Measurements from ENCODE around the gene ANKRD31.
"Not testable (repeated sequence)": the region's sequence is repeated elsewhere in the genome, so short reads cannot be mapped to it uniquely, and the experiment has no call there.

The ANKRD31 gene

GRCh38 chr5:75214928-75215327 lies 21.8 kb downstream of the ANKRD31 start:
- DNase-seq, result no peak

GRCh38 chr5:75214409-75214808 lies 22.3 kb downstream of the ANKRD31 start:
- no peak for DNase-seq

- no peak for DNase-seq
Observed at GRCh38 chr5:75203604-75204003, 33.1 kb downstream of the ANKRD31 start.

GRCh38 chr5:75202935-75203334 lies 33.7 kb downstream of the ANKRD31 start:
- no peak for DNase-seq

- no peak for DNase-seq
Observed at GRCh38 chr5:75200776-75201175, 35.9 kb downstream of the ANKRD31 start.

- DNase-seq, result no peak
Observed at GRCh38 chr5:75199946-75200345, 36.7 kb downstream of the ANKRD31 start.

GRCh38 chr5:75199071-75199470 lies 37.6 kb downstream of the ANKRD31 start:
- DNase-seq, result no peak

GRCh38 chr5:75197745-75198144 lies 38.9 kb downstream of the ANKRD31 start:
- DNase-seq, result no peak

- DNase-seq, result no peak
Observed at GRCh38 chr5:75192804-75193203, 43.9 kb downstream of the ANKRD31 start.

GRCh38 chr5:75192264-75192663 lies 44.4 kb downstream of the ANKRD31 start:
- no peak for DNase-seq

- no peak for DNase-seq
Observed at GRCh38 chr5:75190227-75190626, 46.5 kb downstream of the ANKRD31 start.

- no peak for DNase-seq
Observed at GRCh38 chr5:75189353-75189752, 47.3 kb downstream of the ANKRD31 start.

- no peak for DNase-seq
Observed at GRCh38 chr5:75185763-75186162, 50.9 kb downstream of the ANKRD31 start.

GRCh38 chr5:75176009-75176408 lies 60.7 kb downstream of the ANKRD31 start:
- DNase-seq, result not testable (repeated sequence)

- DNase-seq, result not testable (repeated sequence)
Observed at GRCh38 chr5:75174872-75175271, 61.8 kb downstream of the ANKRD31 start.

- no peak for DNase-seq
Observed at GRCh38 chr5:75169516-75169915, 67.2 kb downstream of the ANKRD31 start.

GRCh38 chr5:75168026-75168735 lies 68.5 kb downstream of the ANKRD31 start:
- no peak for DNase-seq

GRCh38 chr5:75167345-75167744 lies 69.3 kb downstream of the ANKRD31 start:
- no peak for DNase-seq

GRCh38 chr5:75161508-75161907 lies 75.2 kb downstream of the ANKRD31 start:
- DNase-seq, result not testable (repeated sequence)

GRCh38 chr5:75156585-75156984 lies 80.1 kb downstream of the ANKRD31 start:
- DNase-seq, result no peak

- DNase-seq, result no peak
Observed at GRCh38 chr5:75152860-75153259, 83.8 kb downstream of the ANKRD31 start.

GRCh38 chr5:75148051-75148450 lies 88.6 kb downstream of the ANKRD31 start:
- no peak for DNase-seq

- DNase-seq, result no peak
Observed at GRCh38 chr5:75142566-75143136, 94.0 kb downstream of the ANKRD31 start.

- DNase-seq, result no peak
Observed at GRCh38 chr5:75140277-75140676, 96.4 kb downstream of the ANKRD31 start.

GRCh38 chr5:75138689-75139088 lies 98.0 kb downstream of the ANKRD31 start:
- DNase-seq, result no peak
